SK-N-SH (cell line): ENCODE results near the gene LY6G6C. TPM values are rescaled to one million over a fixed set of nuclear protein-coding genes. Genes with fewer than 3 reads are reported as not detected.
"Not testable (repeated sequence)": the region's sequence is repeated elsewhere in the genome, so short reads cannot be mapped to it uniquely, and the experiment has no call there.

ENCODE experiments used
- CTCF ChIA-PET: fragments of 300-600, 350-600 bp; formaldehyde crosslinking; extraction: SDS; loops from one replicate; lab custom pipeline; 2021; lab: Yijun Ruan, JAX
- POLR2A ChIA-PET: fragments of 350-600 bp; sonication (Branson Sonifier 250); formaldehyde crosslinking; extraction: SDS; loops from one replicate; lab custom pipeline; 2020; ENCODE audit warnings: antibody characterized with exemption, inconsistent platforms; lab: Yijun Ruan, JAX
- DNase-seq: peaks from one replicate; pipeline ENCODE4 v3.0.0; 2012
- H2AFZ ChIP-seq: fragments of 200-600 bp; sonication (generic); 2 replicates; pipeline ENCODE4 v1.8.1; 2016; ENCODE audit warnings: antibody characterized with exemption, mild to moderate bottlenecking, low read depth
- H3F3A ChIP-seq: fragments of 200-600 bp; sonication (generic); replicated peaks from 2 replicates; pipeline ENCODE3; 2016; ENCODE audit warnings: antibody characterized with exemption, mild to moderate bottlenecking; ENCODE audit not compliant: insufficient read depth
- H3K27ac ChIP-seq, 2 experiments: fragments of 200-500 bp in 1 of 2; fragments of 200-600 bp in 1 of 2; sonication (Bioruptor generic) in 1 of 2; sonication (generic), shearing (Covaris generic) in 1 of 2; 2 replicates each; pipeline versions ENCODE4 v1.5.1 to v1.6.1; 2014 to 2016; ENCODE audit warnings: low read depth in 2 of 2, inconsistent platforms in 1 of 2, low read length in 1 of 2, mild to moderate bottlenecking in 1 of 2, mixed read lengths in 1 of 2
- H3K27me3 ChIP-seq: fragments of 200-600 bp; sonication (generic), shearing (Covaris generic); 2 replicates; pipeline ENCODE4 v1.6.1; 2016; ENCODE audit warnings: mixed run types; ENCODE audit not compliant: insufficient read depth
- H3K36me3 ChIP-seq, 2 experiments: fragments of 200-500 bp in 1 of 2; fragments of 200-600 bp in 1 of 2; sonication (Bioruptor generic) in 1 of 2; sonication (generic) in 1 of 2; replicated peaks in 1 of 2; 2 replicates each; pipeline versions ENCODE3 to v1.5.1; 2014 to 2016; ENCODE audit warnings: low read length in 1 of 2, mild to moderate bottlenecking in 1 of 2; ENCODE audit not compliant: insufficient read depth in 2 of 2, control insufficient read depth in 1 of 2
- H3K4me1 ChIP-seq, 2 experiments: fragments of 200-500 bp in 1 of 2; fragments of 200-600 bp in 1 of 2; sonication (Bioruptor generic) in 1 of 2; sonication (generic), shearing (Covaris generic) in 1 of 2; 2 replicates each; pipeline versions ENCODE4 v1.5.1 to v1.6.1; 2014 to 2016; ENCODE audit warnings: low read depth in 1 of 2, low read length in 1 of 2, mixed run types in 1 of 2; ENCODE audit not compliant: insufficient read depth in 2 of 2, control insufficient read depth in 1 of 2
- H3K4me2 ChIP-seq: fragments of 200-600 bp; sonication (generic), shearing (Covaris generic); 2 replicates; pipeline ENCODE4 v1.6.1; 2017; ENCODE audit warnings: mixed run types
- H3K4me3 ChIP-seq, 2 experiments: fragments of 200-500 bp in 1 of 2; fragments of 200-600 bp in 1 of 2; sonication (Bioruptor generic) in 1 of 2; sonication (generic), shearing (Covaris generic) in 1 of 2; 2 replicates each; pipeline versions ENCODE4 v1.5.1 to v1.8.1; 2014 to 2016; ENCODE audit warnings: low read depth in 2 of 2, inconsistent platforms in 1 of 2, low read length in 1 of 2, mild to moderate bottlenecking in 1 of 2, mixed read lengths in 1 of 2, moderate library complexity in 1 of 2
- H3K79me2 ChIP-seq: fragments of 200-600 bp; sonication (generic); 2 replicates; pipeline ENCODE4 v1.8.1; 2017; ENCODE audit warnings: mild to moderate bottlenecking; ENCODE audit not compliant: insufficient read depth
- H3K9ac ChIP-seq: fragments of 200-600 bp; sonication (generic); 2 replicates; pipeline ENCODE4 v1.6.1; 2017; ENCODE audit warnings: mixed run types
- H3K9me2 ChIP-seq: fragments of 200-600 bp; sonication (generic); 2 replicates; pipeline ENCODE4 v1.6.1; 2017; ENCODE audit warnings: mixed run types
- H3K9me3 ChIP-seq: fragments of 200-600 bp; sonication (generic); 2 replicates; pipeline ENCODE4 v1.6.1; 2017; ENCODE audit warnings: mixed run types, mild to moderate bottlenecking, moderate library complexity
- H4K20me1 ChIP-seq: fragments of 200-600 bp; sonication (generic); 2 replicates; pipeline ENCODE4 v1.6.1; 2017; ENCODE audit warnings: mild to moderate bottlenecking, mixed run types; ENCODE audit not compliant: insufficient read depth
- CHD2 ChIP-seq: fragments of 150-350 bp; IDR thresholded peaks from 2 replicates; pipeline ENCODE4 v1.6.1; 2018; ENCODE audit warnings: low read length; ENCODE audit not compliant: partially characterized antibody
- ELF1 ChIP-seq: IDR thresholded peaks from 2 replicates; pipeline ENCODE4 v1.4.0; 2012
- FOXJ3 ChIP-seq: sonication (generic); formaldehyde crosslinking; IDR thresholded peaks from 2 replicates; pipeline ENCODE4 v1.5.1; 2020; ENCODE audit warnings: mild to moderate bottlenecking, missing genetic modification reagents
- FOXM1 ChIP-seq: IDR thresholded peaks from 2 replicates; pipeline ENCODE4 v1.4.0; 2012; ENCODE audit warnings: low read depth, mild to moderate bottlenecking
- GABPA ChIP-seq: IDR thresholded peaks from 2 replicates; pipeline ENCODE4 v1.4.0; 2012; ENCODE audit warnings: low read depth, mild to moderate bottlenecking
- GATA2 ChIP-seq: sonication (generic); formaldehyde crosslinking; IDR thresholded peaks from 2 replicates; pipeline ENCODE4 v1.5.0; 2020; ENCODE audit warnings: mild to moderate bottlenecking, missing genetic modification reagents
- JUND ChIP-seq: IDR thresholded peaks from 2 replicates; pipeline ENCODE4 v1.4.0; 2012
- MEF2A ChIP-seq: IDR thresholded peaks from 2 replicates; pipeline ENCODE4 v1.4.0; 2012; ENCODE audit warnings: low read depth, borderline replicate concordance
- NFIC ChIP-seq: IDR thresholded peaks from 2 replicates; pipeline ENCODE4 v1.4.0; 2012; ENCODE audit warnings: borderline replicate concordance
- PBX3 ChIP-seq: IDR thresholded peaks from 2 replicates; pipeline ENCODE4; 2012
- RAD21 ChIP-seq: IDR thresholded peaks from 2 replicates; pipeline ENCODE4 v1.6.1; 2012; ENCODE audit warnings: mild to moderate bottlenecking, low read length
- RCOR1 ChIP-seq: fragments of 150-350 bp; IDR thresholded peaks from 2 replicates; pipeline ENCODE4 v1.6.1; 2017; ENCODE audit warnings: antibody characterized with exemption, low read length
- RXRA ChIP-seq: IDR thresholded peaks from 2 replicates; pipeline ENCODE4 v1.4.0; 2012; ENCODE audit warnings: low read depth, mild to moderate bottlenecking, borderline replicate concordance
- TCF12 ChIP-seq: IDR thresholded peaks from 2 replicates; pipeline ENCODE4 v1.4.0; 2012
- WGBS: methylation state at CpG from one replicate; pipeline ENCODE4 v1.1.6; 2017; ENCODE audit warnings: low lambda C conversion rate; 5-methylcytosine and 5-hydroxymethylcytosine counted together
- polyA plus RNA-seq, 3 experiments: library from polyadenylated mRNA; depleted of rRNA; stranded (reverse); fragments of >200 nt; gene quantifications; 2 replicates each; pipeline ENCODE4 v1.2.3, GENCODE V29; 2012
- TF ChIP-seq, protein P1 (sequence below): IDR thresholded peaks from 2 replicates; pipeline ENCODE4 v1.4.0; 2012; ENCODE audit warnings: low read depth, borderline replicate concordance
- TF ChIP-seq, protein P2 (sequence below): fragments of 150-350 bp; IDR thresholded peaks from 2 replicates; pipeline ENCODE4 v1.6.1; 2016; ENCODE audit warnings: mild to moderate bottlenecking, low read depth, low read length

Gene LY6G6C
- polyA plus RNA-seq, 1 of the 3 experiments (the other 2 are of a cell fraction): not detected

- Histone ChIP-seq H3K9ac (no peak overlapping the region), H3K9me3 (no peaks in the 10 kb centered on the region), H3K27ac (no peak overlapping the region), H3K4me1 (no peaks in the 10 kb centered on the region), H4K20me1 (no peaks in the 10 kb centered on the region), H2AFZ (no peak overlapping the region), H3K4me2 (no peak overlapping the region), H3F3A (peaks cover 3% of the 10 kb centered on the region), H3K4me3 (no peak overlapping the region), H3K79me2 (no peaks in the 10 kb centered on the region), H3K27me3 (no peaks in the 10 kb centered on the region), H3K9me2 (no peaks in the 10 kb centered on the region), H3K36me3 (no peaks in the 10 kb centered on the region)
- WGBS: 75% methylated on average over 7 of the region's 8 CpGs
- no peak for DNase-seq
- CTCF ChIA-PET: interaction anchor here (0.6 to 2.9 kb wide), 3 partner anchors 8 to 59 kb away, joined by 3 to 9 read pairs (median 6); partner anchors contain the start of gene ABHD16A
- POLR2A ChIA-PET: no interaction called here
- TF ChIP-seq RXRA (no peak), GABPA (no peak), TCF12 (no peak), NFIC (no peak), JUND (no peak), RCOR1 (no peak)
Observed at GRCh38 chr6:31711233-31711632, 10.3 kb downstream of the LY6G6C start.

GRCh38 chr6:31710523-31711219 lies 10.9 kb downstream of the LY6G6C start:
- H3K79me2 ChIP-seq: no peaks in the 10 kb centered on the region
- TF ChIP-seq GABPA (no peak), RAD21 (no peak), FOXJ3 (CRISPR knock-in tag) (no peak), CHD2 (no peak), MEF2A (no peak), FOXM1 (no peak), PBX3 (no peak), RXRA (no peak), ELF1 (no peak), GATA2 (no peak)
- TF ChIP-seq, protein P1, sequence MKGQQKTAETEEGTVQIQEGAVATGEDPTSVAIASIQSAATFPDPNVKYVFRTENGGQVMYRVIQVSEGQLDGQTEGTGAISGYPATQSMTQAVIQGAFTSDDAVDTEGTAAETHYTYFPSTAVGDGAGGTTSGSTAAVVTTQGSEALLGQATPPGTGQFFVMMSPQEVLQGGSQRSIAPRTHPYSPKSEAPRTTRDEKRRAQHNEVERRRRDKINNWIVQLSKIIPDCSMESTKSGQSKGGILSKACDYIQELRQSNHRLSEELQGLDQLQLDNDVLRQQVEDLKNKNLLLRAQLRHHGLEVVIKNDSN: no peak
- TF ChIP-seq, protein P2, sequence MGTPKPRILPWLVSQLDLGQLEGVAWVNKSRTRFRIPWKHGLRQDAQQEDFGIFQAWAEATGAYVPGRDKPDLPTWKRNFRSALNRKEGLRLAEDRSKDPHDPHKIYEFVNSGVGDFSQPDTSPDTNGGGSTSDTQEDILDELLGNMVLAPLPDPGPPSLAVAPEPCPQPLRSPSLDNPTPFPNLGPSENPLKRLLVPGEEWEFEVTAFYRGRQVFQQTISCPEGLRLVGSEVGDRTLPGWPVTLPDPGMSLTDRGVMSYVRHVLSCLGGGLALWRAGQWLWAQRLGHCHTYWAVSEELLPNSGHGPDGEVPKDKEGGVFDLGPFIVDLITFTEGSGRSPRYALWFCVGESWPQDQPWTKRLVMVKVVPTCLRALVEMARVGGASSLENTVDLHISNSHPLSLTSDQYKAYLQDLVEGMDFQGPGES: no peak
- TF ChIP-seq, all 33 proteins: peak for 0
- no peak for DNase-seq

GRCh38 chr6:31709157-31709556 lies 12.4 kb downstream of the LY6G6C start:
- WGBS: 89% methylated on average over 11 of the region's 11 CpGs
- H2AFZ ChIP-seq, H3K9me2 ChIP-seq, H3K4me1 ChIP-seq, H3K9me3 ChIP-seq, H3K79me2 ChIP-seq, H3K4me2 ChIP-seq, H3K4me3 ChIP-seq, H3K27ac ChIP-seq, H3K27me3 ChIP-seq, H3K9ac ChIP-seq, DNase-seq, H4K20me1 ChIP-seq, H3K36me3 ChIP-seq: not testable (repeated sequence)
- H3F3A ChIP-seq: peaks cover 12% of the 10 kb centered on the region
- POLR2A ChIA-PET: interaction anchor here (0.6 kb wide), 1 partner anchor 1096 kb away, joined by 3 read pairs; no protein-coding TSS in a partner anchor
- CTCF ChIA-PET: interaction anchor here (1.5 kb wide), 1 partner anchor 21 kb away, joined by 5 read pairs; the partner anchor contains the start of gene DDAH2

More at GRCh38 chr6:31710523-31711219, 10.9 kb downstream of the LY6G6C start:
- no peaks in the 10 kb centered on the region for H3K4me1 ChIP-seq
- POLR2A ChIA-PET: no interaction called here
- H3K27ac ChIP-seq: no peak overlapping the region
- H3K36me3 ChIP-seq: no peaks in the 10 kb centered on the region
- 70% methylated on average over 5 of the region's 5 CpGs for WGBS
- no peak overlapping the region for H3K4me3 ChIP-seq
- H4K20me1 ChIP-seq: no peaks in the 10 kb centered on the region
- H3K4me2 ChIP-seq: no peak overlapping the region
- H3K9ac ChIP-seq: no peak overlapping the region
- no peaks in the 10 kb centered on the region for H3K9me3 ChIP-seq
- H3F3A ChIP-seq: peaks cover 4% of the 10 kb centered on the region
- CTCF ChIA-PET: interaction anchor here (0.6 to 2.9 kb wide), 3 partner anchors 7 to 59 kb away, joined by 3 to 9 read pairs (median 6); partner anchors contain the start of gene ABHD16A
- no peak overlapping the region for H2AFZ ChIP-seq
- H3K27me3 ChIP-seq: no peaks in the 10 kb centered on the region
- H3K9me2 ChIP-seq: no peaks in the 10 kb centered on the region
